H9 (cell line): ENCODE measurements around the gene RBM23. TPM values are rescaled to one million over a fixed set of nuclear protein-coding genes. Genes with fewer than 3 reads are reported as not detected.
A peak's percentile ranks its signal among the peaks of the same experiment; 100 is the strongest.

Source experiments
- DNase-seq: peaks from one replicate; pipeline ENCODE4 v3.0.0-alpha.2; 2017
- H2AFZ ChIP-seq: one replicate; pipeline ENCODE4 v1.6.1; 2013; ENCODE audit warnings: mild to moderate bottlenecking, low read length, control low read depth, moderate library complexity
- H2AK5ac ChIP-seq: 2 replicates; pipeline ENCODE4 v1.6.1; 2013; ENCODE audit warnings: low read length, control low read depth, mixed read lengths; ENCODE audit not compliant: insufficient read length
- H2BK120ac ChIP-seq: one replicate; pipeline ENCODE4 v1.6.1; 2013; ENCODE audit warnings: low read depth, mild to moderate bottlenecking, low read length, control low read depth, inconsistent platforms; ENCODE audit not compliant: poor library complexity, severe bottlenecking
- H2BK12ac ChIP-seq: 2 replicates; pipeline ENCODE4 v1.6.1; 2013; ENCODE audit warnings: low read length, control low read depth, mixed read lengths, low read depth; ENCODE audit not compliant: insufficient read length
- H2BK15ac ChIP-seq: 2 replicates; pipeline ENCODE4 v1.6.1; 2013; ENCODE audit warnings: low read depth, low read length, control low read depth
- H2BK20ac ChIP-seq: one replicate; pipeline ENCODE4 v1.6.1; 2013; ENCODE audit warnings: low read depth, mild to moderate bottlenecking, low read length, control low read depth, inconsistent platforms; ENCODE audit not compliant: poor library complexity, severe bottlenecking
- H2BK5ac ChIP-seq: 2 replicates; pipeline ENCODE4 v1.6.1; 2013; ENCODE audit warnings: low read length, control low read depth, mixed read lengths; ENCODE audit not compliant: insufficient read length
- H3K14ac ChIP-seq: 2 replicates; pipeline ENCODE4 v1.6.1; 2013; ENCODE audit warnings: low read length, control low read depth; ENCODE audit not compliant: insufficient read depth
- H3K18ac ChIP-seq: 2 replicates; pipeline ENCODE4 v1.6.1; 2013; ENCODE audit warnings: low read depth, mild to moderate bottlenecking, mixed read lengths, low read length, control low read depth; ENCODE audit not compliant: insufficient read length
- H3K23ac ChIP-seq: 2 replicates; pipeline ENCODE4 v1.6.1; 2013; ENCODE audit warnings: low read length, control low read depth, mixed read lengths, low read depth; ENCODE audit not compliant: insufficient read length
- H3K23me2 ChIP-seq: 2 replicates; pipeline ENCODE4 v1.6.1; 2013; ENCODE audit warnings: low read depth, mild to moderate bottlenecking, mixed read lengths, low read length, control low read depth; ENCODE audit not compliant: insufficient read length, poor library complexity, severe bottlenecking
- H3K27ac ChIP-seq: 2 replicates; pipeline ENCODE4 v1.5.1; 2013; ENCODE audit warnings: low read length, control low read depth, mixed read lengths, low read depth; ENCODE audit not compliant: insufficient read length
- H3K27me3 ChIP-seq: 2 replicates; pipeline ENCODE4 v1.6.1; 2013; ENCODE audit warnings: low read length, control low read depth, inconsistent platforms; ENCODE audit not compliant: insufficient read depth
- H3K4ac ChIP-seq: 2 replicates; pipeline ENCODE4 v1.6.1; 2013; ENCODE audit warnings: low read depth, mild to moderate bottlenecking, control low read depth, inconsistent platforms, low read length, moderate library complexity
- H3K4me1 ChIP-seq: 2 replicates; pipeline ENCODE4 v1.6.1; 2013; ENCODE audit warnings: low read length, control low read depth, inconsistent platforms; ENCODE audit not compliant: insufficient read depth
- H3K4me2 ChIP-seq: 2 replicates; pipeline ENCODE4 v1.6.1; 2013; ENCODE audit warnings: low read length, control low read depth, mixed read lengths; ENCODE audit not compliant: insufficient read length, insufficient read depth
- H3K56ac ChIP-seq: 2 replicates; pipeline ENCODE4 v1.6.1; 2013; ENCODE audit warnings: low read depth, mild to moderate bottlenecking, mixed read lengths, low read length, control low read depth; ENCODE audit not compliant: insufficient read length
- H3K79me1 ChIP-seq: 2 replicates; pipeline ENCODE4 v1.6.1; 2013; ENCODE audit warnings: low read depth, mild to moderate bottlenecking, moderate library complexity, low read length, control low read depth, inconsistent platforms; ENCODE audit not compliant: insufficient read depth, poor library complexity, severe bottlenecking
- H3K79me2 ChIP-seq: 2 replicates; pipeline ENCODE4 v1.6.1; 2013; ENCODE audit warnings: low read length, control low read depth, inconsistent platforms; ENCODE audit not compliant: insufficient read depth
- H3K9ac ChIP-seq: 2 replicates; pipeline ENCODE4 v1.6.1; 2013; ENCODE audit warnings: low read length, control low read depth, mixed read lengths; ENCODE audit not compliant: insufficient read length; ENCODE audit errors: extremely low read depth
- H3K9me3 ChIP-seq: one replicate; pipeline ENCODE4 v1.6.1; 2013; ENCODE audit warnings: low read depth, low read length, inconsistent platforms; ENCODE audit not compliant: control insufficient read depth
- H3T11ph ChIP-seq: one replicate; pipeline ENCODE4 v1.6.1; 2013; ENCODE audit warnings: mild to moderate bottlenecking, low read length, control low read depth, inconsistent platforms
- H4K20me1 ChIP-seq: one replicate; pipeline ENCODE4 v1.6.1; 2013; ENCODE audit not compliant: control insufficient read depth, insufficient read length, insufficient read depth
- H4K5ac ChIP-seq: 2 replicates; pipeline ENCODE4 v1.6.1; 2013; ENCODE audit warnings: low read depth, mild to moderate bottlenecking, mixed read lengths, low read length, control low read depth; ENCODE audit not compliant: insufficient read length
- H4K8ac ChIP-seq: replicated peaks from 2 replicates; pipeline ENCODE4 v1.6.1; 2013; ENCODE audit warnings: low read length, control low read depth, mixed read lengths, low read depth; ENCODE audit not compliant: insufficient read length
- H4K91ac ChIP-seq: 2 replicates; pipeline ENCODE4 v1.6.1; 2013; ENCODE audit warnings: low read depth, mild to moderate bottlenecking, moderate library complexity, mixed read lengths, low read length, control low read depth; ENCODE audit not compliant: insufficient read length
- H3K27ac Mint-ChIP-seq, 3 experiments: 2 replicates in 2 of 3; 3 replicates in 1 of 3; pipeline ENCODE4 v1.8.0; 2020 to 2021; ENCODE audit warnings: mixed read lengths in 3 of 3, mild to moderate bottlenecking in 1 of 3, moderate library complexity in 1 of 3
- H3K27me3 Mint-ChIP-seq: 2 replicates; pipeline ENCODE4 v1.8.0; 2021; ENCODE audit warnings: low read depth, mild to moderate bottlenecking, moderate library complexity, mixed read lengths
- H3K36me3 Mint-ChIP-seq, 3 experiments: 2 replicates in 2 of 3; 3 replicates in 1 of 3; pipeline ENCODE4 v1.8.0; 2020 to 2021; ENCODE audit warnings: low read depth in 3 of 3, mixed read lengths in 3 of 3; ENCODE audit not compliant: insufficient read depth in 1 of 3
- H3K4me1 Mint-ChIP-seq, 2 experiments: 2 replicates each; pipeline ENCODE4 v1.8.0; 2020; ENCODE audit warnings: mixed read lengths in 2 of 2
- H3K4me3 Mint-ChIP-seq, 2 experiments: 2 replicates in 1 of 2; 3 replicates in 1 of 2; pipeline ENCODE4 v1.8.0; 2020 to 2021; ENCODE audit warnings: mild to moderate bottlenecking in 2 of 2, mixed read lengths in 2 of 2, moderate library complexity in 1 of 2
- H3K9me3 Mint-ChIP-seq, 2 experiments: 2 replicates in 1 of 2; 3 replicates in 1 of 2; pipeline ENCODE4 v1.8.0; 2020; ENCODE audit warnings: mild to moderate bottlenecking in 2 of 2, mixed read lengths in 2 of 2, moderate library complexity in 1 of 2
- CTCF ChIP-seq: fragments of 200-600 bp; sonication (generic); conservative IDR thresholded peaks from 3 replicates; pipeline ENCODE4 v1.8.0; 2021; ENCODE audit warnings: antibody characterized with exemption, mild to moderate bottlenecking
- WGBS: extraction: QIAGEN DNeasy Blood & Tissue Kit; methylation state at CpG from one replicate; pipeline ENCODE4 v1.1.7; 2013; ENCODE audit warnings: missing lambda C conversion rate, low lambda C conversion rate, mixed read lengths; ENCODE audit not compliant: insufficient read length; ENCODE audit errors: extremely low coverage; 5-methylcytosine and 5-hydroxymethylcytosine counted together
- total RNA-seq: library from RNA; stranded (reverse); gene quantifications from 2 replicates; pipeline ENCODE4 v1.2.1, GENCODE V29; 2021

Gene RBM23
- total RNA-seq, 1 experiment from 2014 or later = 79.0 TPM

- H3K27ac Mint-ChIP-seq = peak overlapping the region; percentile 84 to 98 (median 97); a peak in 6 of 7 replicates
Measured at GRCh38 chr14:22887260-22887989, 31.5 kb downstream of the RBM23 start.

More at GRCh38 chr14:22887260-22887989, 31.5 kb downstream of the RBM23 start:
- no peaks in the 10 kb centered on the region for H4K20me1 ChIP-seq
- no peak overlapping the region for H3K18ac ChIP-seq
- DNase-seq = peak; percentile 83
- no peak for TF ChIP-seq CTCF
- H3K14ac ChIP-seq = peak overlapping the region; percentile 44; the same call in 1 of the 2 replicates
- H3K27me3 Mint-ChIP-seq = peaks cover 33% of the 10 kb centered on the region
- H4K91ac ChIP-seq = no peak overlapping the region
- H3K79me1 ChIP-seq = no peaks in the 10 kb centered on the region
- H3T11ph ChIP-seq = no peak overlapping the region
- peak overlapping the region; percentile 73 for H3K4me2 ChIP-seq
- no peaks in the 10 kb centered on the region for H3K79me2 ChIP-seq
- no peak overlapping the region for H2AK5ac ChIP-seq
- no peak overlapping the region for H3K27ac ChIP-seq
- H3K23me2 ChIP-seq = peaks cover 13% of the 10 kb centered on the region
- no CpG with 5 or more reads among the region's 11 CpGs for WGBS
- H2BK15ac ChIP-seq = no peak overlapping the region
- no peak overlapping the region for H3K56ac ChIP-seq
- H3K9me3 ChIP-seq = no peaks in the 10 kb centered on the region
- H2BK5ac ChIP-seq = no peak overlapping the region
- no peaks in the 10 kb centered on the region; the same call in 1 of the 2 replicates for H3K4me1 ChIP-seq
- H2BK12ac ChIP-seq = no peak overlapping the region
- H3K36me3 Mint-ChIP-seq = peaks cover 0 to 11% (median 6%) of the 10 kb centered on the region in 3 experiments; a peak in 3 of 7 replicates
- no peak overlapping the region; the same call in 1 of the 2 replicates for H3K4ac ChIP-seq
- no peak overlapping the region for H2BK120ac ChIP-seq
- H3K9ac ChIP-seq = peak overlapping the region; percentile 45
- no peak overlapping the region for H4K8ac ChIP-seq
- H2AFZ ChIP-seq = no peak overlapping the region
- peaks cover 3% of the 10 kb centered on the region; the same call in 1 of the 2 replicates for H3K27me3 ChIP-seq
- no peak overlapping the region for H4K5ac ChIP-seq
- peak overlapping the region; percentile 87 to 93 for H3K4me3 Mint-ChIP-seq
- H2BK20ac ChIP-seq = no peak overlapping the region
- H3K4me1 Mint-ChIP-seq = peaks cover 28 to 34% of the 10 kb centered on the region in 2 experiments
- H3K23ac ChIP-seq = no peak overlapping the region
- H3K9me3 Mint-ChIP-seq = no peaks in the 10 kb centered on the region; a peak in 1 of 5 replicates
